Activated T-cell treated with anti-CD3 and anti-CD28 coated beads, Interleukin-2, amount 50 U/mL, for 4 hours (primary cell): ENCODE results near the gene PHYKPL. TPM values are rescaled to one million over a fixed set of nuclear protein-coding genes. Genes with fewer than 3 reads are reported as not detected.
"Not testable (repeated sequence)": the region's sequence is repeated elsewhere in the genome, so short reads cannot be mapped to it uniquely, and the experiment has no call there.

Source experiments
- ATAC-seq, 2 donors: fragments of 200-7000 bp; cut with Tn5 transposase; one replicate each; pipeline ENCODE4 v1.10.0; 2021
- DNase-seq: peaks from one replicate; pipeline ENCODE4 v3.0.0-alpha.2; 2020
- H3K27me3 Mint-ChIP-seq: one replicate; pipeline ENCODE4 v1.8.0; 2021; ENCODE audit warnings: low read depth, mixed read lengths
- H3K36me3 Mint-ChIP-seq: one replicate; pipeline ENCODE4 v1.8.0; 2022; ENCODE audit warnings: mixed read lengths; ENCODE audit not compliant: insufficient read depth
- H3K4me1 Mint-ChIP-seq: one replicate; pipeline ENCODE4 v1.8.0; 2021; ENCODE audit warnings: low read depth, mixed read lengths
- H3K4me3 Mint-ChIP-seq: one replicate; pipeline ENCODE4 v1.8.0; 2021; ENCODE audit warnings: mild to moderate bottlenecking, moderate library complexity, mixed read lengths
- H3K9me3 Mint-ChIP-seq: one replicate; pipeline ENCODE4 v1.8.0; 2021; ENCODE audit warnings: mixed read lengths
- total RNA-seq, 3 donors: library from RNA; stranded (reverse); gene quantifications; one replicate each; pipeline ENCODE4 v1.2.1, GENCODE V29; 2021

PHYKPL gene
- total RNA-seq, 3 donors from 2014 or later = 46.7 to 53.2 (median 49.7) TPM

DNA sequence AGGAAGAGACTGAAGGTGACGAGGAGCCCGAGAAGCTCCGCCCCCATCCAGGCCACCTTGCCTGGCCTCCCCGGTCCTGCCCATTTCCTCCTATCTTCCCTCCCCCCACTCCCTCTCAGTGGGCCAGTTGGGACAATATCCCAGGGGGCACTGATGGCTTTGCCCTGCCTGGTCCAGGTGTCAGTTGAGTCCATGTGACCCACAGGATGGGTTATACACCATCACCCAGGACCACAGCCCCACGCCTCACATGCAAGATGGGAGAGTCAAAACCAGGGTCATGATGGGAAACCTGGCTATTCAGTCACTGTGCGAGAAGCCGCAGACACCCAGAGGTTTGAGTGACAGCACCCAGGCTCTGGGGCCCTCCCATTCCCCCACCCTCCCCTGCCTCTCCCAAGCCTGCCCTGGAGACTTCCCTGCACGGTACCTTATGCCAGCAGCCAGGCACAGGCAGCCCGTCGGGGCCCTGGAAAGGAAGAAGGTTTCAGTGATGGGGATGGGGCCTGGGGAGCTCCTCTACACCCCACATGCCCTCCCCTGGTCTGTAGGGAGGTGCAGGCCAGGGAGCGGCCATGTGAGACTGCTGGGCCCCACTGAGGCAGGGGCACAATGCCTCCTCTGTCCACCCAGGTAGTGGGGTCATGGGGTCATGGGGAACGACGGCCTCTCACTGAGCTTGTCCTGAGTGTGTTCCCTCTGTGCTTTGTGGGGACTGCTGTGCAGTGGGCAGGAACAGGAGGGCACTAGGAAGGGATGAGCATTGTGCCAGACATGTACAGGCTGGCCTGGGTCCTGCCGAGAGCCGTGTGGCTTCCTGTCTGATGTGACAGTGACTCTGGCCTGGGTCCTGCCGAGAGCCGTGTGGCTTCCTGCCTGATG lies 6.3 kb upstream of the PHYKPL start:
- Mint-ChIP-seq H3K36me3 (no peaks in the 10 kb centered on the region), H3K4me1 (peaks cover 39% of the 10 kb centered on the region), H3K27me3 (no peaks in the 10 kb centered on the region), H3K9me3 (no peaks in the 10 kb centered on the region), H3K4me3 (no peak overlapping the region)
- ATAC-seq (peak; percentile 14 to 31), DNase-seq (no peak)

DNA sequence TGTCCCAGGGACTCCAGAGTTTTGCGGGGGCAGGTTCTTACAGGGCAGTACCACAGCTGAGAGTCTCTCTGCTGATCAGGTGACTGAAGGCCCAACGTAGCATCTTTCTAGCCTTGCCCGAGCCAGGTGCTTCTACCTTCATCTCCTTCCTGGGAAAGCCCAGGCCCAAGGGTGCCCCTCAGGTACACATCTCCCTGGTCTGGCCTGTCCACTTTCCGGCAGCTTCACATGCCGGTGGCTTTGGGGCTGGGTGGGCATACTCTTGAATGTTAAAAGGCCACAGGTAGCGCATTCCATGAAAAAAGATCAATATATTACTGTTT lies 5.7 kb upstream of the PHYKPL start:
- H3K27me3 Mint-ChIP-seq = no peaks in the 10 kb centered on the region
- peaks cover 42% of the 10 kb centered on the region for H3K4me1 Mint-ChIP-seq
- no peak for ATAC-seq
- H3K4me3 Mint-ChIP-seq = no peak overlapping the region
- H3K9me3 Mint-ChIP-seq = no peaks in the 10 kb centered on the region
- no peak for DNase-seq
- no peaks in the 10 kb centered on the region for H3K36me3 Mint-ChIP-seq

DNA sequence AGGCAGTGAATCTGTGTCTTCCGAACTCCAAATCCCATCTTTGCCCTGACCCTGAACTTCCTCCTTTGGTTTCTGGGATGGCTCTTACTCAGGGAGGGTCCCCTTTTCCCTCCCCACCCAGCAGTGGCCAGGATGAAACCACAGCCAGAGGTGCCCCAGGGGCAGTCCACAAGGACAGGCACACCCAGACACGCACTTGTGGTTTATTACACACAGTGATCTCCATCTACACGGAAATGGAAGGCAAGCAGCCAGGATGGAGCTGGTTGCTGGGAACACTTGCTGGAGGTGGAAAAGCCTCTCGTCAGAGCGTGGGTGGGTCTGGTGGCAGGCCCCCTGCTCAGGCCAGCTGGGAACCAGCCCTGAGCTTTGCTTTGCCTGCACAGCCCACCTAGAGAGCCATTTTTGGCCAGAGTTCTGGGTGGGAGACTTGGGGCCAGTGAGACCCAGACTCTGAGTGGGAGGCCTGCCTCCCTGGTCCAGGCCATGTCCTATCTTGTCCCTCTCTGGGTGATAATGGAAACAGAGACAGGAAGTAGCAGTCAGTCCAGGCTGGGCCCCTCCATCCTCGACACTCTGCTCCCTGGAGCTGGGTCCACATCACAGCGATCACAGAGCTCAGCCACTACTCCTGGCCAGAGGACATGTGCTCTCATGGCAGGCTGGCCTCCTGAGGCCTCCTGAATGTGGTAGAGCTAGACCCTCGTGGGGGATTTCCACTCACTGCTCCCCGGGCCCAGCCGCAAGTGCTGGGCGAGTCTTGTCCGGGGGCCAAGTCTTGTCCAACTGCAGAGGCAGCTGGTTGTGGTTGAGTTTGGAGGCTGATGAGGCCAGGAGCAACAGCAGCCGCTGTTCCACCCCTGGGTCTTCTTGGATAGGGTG lies 5.1 kb upstream of the PHYKPL start:
- no peaks in the 10 kb centered on the region for H3K27me3 Mint-ChIP-seq
- no peaks in the 10 kb centered on the region for H3K36me3 Mint-ChIP-seq
- no peaks in the 10 kb centered on the region for H3K9me3 Mint-ChIP-seq
- peaks cover 42% of the 10 kb centered on the region for H3K4me1 Mint-ChIP-seq
- no peak overlapping the region for H3K4me3 Mint-ChIP-seq
- ATAC-seq = no peak
- DNase-seq = no peak

DNA sequence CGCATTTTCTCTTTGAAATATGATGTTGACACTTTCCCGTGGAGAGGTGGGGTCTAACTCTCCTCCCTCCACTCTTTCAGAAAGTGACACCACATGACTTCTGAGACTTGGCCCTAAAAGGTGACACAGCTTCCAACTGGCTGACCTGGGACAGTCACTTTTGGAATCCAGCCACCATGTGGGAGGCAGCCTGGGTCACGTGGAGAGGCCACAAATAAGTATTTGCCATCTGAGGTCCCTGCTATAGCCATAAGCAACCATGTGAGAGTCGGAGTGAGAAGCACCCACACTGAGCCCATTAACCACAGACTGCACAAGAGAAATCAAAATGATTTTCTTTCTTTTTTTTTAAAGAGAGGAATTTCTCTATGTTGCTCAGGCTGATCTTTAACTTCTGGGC lies 4.1 kb upstream of the PHYKPL start:
- DNase-seq (no peak), ATAC-seq (no peak)
- H3K27me3 Mint-ChIP-seq = no peaks in the 10 kb centered on the region
- H3K4me3 Mint-ChIP-seq = no peak overlapping the region
- peaks cover 41% of the 10 kb centered on the region for H3K4me1 Mint-ChIP-seq
- peaks cover 1% of the 10 kb centered on the region for H3K36me3 Mint-ChIP-seq
- H3K9me3 Mint-ChIP-seq = no peaks in the 10 kb centered on the region

DNA sequence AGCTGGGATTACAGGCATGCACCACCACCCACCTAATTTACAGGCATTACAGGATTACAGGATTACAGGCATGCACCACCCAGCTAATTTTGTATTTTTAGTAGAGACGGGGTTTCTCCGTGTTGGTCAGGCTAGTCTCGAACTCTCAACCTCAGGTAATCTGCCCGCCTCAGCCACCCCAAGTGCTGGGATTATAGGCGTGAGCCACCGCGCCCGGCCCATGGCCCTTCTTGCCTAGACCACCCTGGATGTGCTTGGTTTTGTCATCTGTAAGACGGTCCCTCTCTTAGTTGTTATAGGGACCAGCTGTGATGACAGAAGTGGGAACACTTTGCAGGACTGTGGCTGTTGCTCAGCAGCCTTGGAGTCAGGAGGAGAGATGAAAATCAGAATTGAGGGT lies 3.5 kb upstream of the PHYKPL start:
- Mint-ChIP-seq H3K27me3 (no peaks in the 10 kb centered on the region), H3K4me3 (no peak overlapping the region), H3K36me3 (peaks cover 6% of the 10 kb centered on the region), H3K4me1 (peaks cover 45% of the 10 kb centered on the region), H3K9me3 (no peaks in the 10 kb centered on the region)
- no peak for DNase-seq
- no peak for ATAC-seq

DNA sequence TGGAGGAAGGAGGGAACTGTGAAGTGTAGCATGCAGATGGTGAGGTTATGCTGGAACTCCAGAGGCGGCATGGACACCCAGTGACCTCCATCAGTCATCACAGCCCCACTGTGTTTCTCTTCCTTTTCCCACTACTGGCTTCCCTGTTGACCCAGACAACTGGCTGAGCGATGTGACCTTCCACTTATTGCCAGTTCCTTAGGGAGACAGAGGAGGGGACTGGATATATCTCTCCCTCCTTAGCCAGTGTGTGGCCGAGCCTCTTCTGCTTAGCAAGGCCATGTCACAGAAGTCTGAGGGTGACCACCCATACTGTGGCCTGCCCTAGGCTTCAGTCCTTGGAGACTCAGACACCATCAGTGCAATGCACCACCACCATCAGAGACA lies 3.0 kb upstream of the PHYKPL start:
- ATAC-seq = no peak
- Mint-ChIP-seq H3K4me1 (peaks cover 45% of the 10 kb centered on the region), H3K4me3 (no peak overlapping the region), H3K36me3 (peaks cover 11% of the 10 kb centered on the region), H3K9me3 (no peaks in the 10 kb centered on the region), H3K27me3 (no peaks in the 10 kb centered on the region)
- DNase-seq = no peak

DNA sequence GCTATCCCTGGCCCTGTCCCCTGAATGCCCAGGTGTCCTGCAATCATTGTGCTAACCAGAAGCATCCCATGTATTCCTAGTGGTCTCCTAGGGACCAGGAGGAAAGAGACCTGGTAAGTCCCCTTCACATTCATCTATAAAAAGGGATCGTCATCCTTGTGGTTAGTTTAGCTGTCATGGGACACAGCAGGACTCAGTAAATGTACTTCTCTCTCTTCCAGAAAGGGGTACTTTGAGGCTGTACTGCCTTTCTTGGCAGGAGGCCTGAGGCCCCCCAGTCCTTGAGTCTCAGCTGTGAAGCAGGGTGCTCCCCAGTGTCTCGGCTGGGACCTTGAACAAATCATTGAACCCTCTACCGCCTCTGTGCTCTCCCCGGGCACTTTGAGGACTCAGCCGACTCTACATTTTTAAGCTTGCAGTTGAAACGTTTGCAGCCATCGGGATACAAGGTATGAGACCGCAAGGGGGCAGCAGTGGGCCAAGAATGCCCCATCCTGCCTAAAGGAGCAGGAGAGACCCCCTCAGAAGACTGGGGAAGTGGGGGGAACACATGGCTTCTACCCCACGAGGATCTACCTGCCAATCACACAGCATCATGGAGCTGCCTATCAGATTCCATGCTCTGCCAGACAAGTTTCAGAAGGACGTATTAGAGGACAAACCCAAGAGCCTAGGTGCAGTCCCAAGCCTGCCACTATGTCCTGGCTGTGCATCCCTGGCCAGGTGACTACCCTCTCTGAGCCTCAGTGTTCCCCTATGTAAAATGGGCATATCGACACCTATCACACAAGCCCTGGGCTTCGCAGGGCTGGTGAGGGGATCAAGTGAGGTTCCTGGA lies 2.4 kb upstream of the PHYKPL start:
- H3K4me3 Mint-ChIP-seq = no peak overlapping the region
- H3K9me3 Mint-ChIP-seq = no peaks in the 10 kb centered on the region
- no peaks in the 10 kb centered on the region for H3K27me3 Mint-ChIP-seq
- DNase-seq (peak; percentile 77), ATAC-seq (no peak)
- H3K4me1 Mint-ChIP-seq = peaks cover 47% of the 10 kb centered on the region
- peaks cover 14% of the 10 kb centered on the region for H3K36me3 Mint-ChIP-seq

DNA sequence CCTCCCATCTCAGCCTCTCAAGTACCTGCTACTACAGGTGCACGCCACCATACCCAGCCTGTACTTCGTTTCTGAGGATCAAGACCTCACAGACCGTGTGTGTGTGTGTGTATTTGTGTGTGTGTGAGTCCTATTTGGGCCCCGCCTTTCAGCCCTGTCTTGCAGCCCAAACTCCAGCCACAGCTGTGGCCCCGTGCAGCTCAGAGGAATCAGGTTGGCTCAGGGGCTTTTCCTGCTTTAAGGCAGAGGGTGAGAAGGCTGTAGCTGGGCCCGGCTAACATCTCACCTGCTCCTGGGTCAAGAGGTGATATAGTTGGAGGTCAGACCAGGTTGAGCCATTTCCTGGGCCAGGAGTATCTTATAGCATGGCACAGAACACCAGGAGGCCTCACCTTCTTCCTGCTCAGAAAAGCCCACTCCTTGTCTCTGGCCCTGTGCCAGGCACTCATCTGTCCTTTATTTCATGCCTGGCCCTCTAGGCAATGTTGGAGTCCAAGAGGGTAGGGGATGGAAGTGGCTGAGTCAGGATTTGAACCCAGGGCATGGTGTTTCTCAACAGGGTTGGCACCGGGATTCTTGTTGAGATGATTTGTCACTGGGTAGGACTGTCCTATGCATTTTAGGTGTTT lies 1.6 kb upstream of the PHYKPL start:
- DNase-seq = no peak
- peaks cover 50% of the 10 kb centered on the region for H3K4me1 Mint-ChIP-seq
- H3K4me3 Mint-ChIP-seq = no peak overlapping the region
- H3K27me3 Mint-ChIP-seq = no peaks in the 10 kb centered on the region
- no peak for ATAC-seq
- H3K9me3 Mint-ChIP-seq = no peaks in the 10 kb centered on the region
- H3K36me3 Mint-ChIP-seq = peaks cover 20% of the 10 kb centered on the region

DNA sequence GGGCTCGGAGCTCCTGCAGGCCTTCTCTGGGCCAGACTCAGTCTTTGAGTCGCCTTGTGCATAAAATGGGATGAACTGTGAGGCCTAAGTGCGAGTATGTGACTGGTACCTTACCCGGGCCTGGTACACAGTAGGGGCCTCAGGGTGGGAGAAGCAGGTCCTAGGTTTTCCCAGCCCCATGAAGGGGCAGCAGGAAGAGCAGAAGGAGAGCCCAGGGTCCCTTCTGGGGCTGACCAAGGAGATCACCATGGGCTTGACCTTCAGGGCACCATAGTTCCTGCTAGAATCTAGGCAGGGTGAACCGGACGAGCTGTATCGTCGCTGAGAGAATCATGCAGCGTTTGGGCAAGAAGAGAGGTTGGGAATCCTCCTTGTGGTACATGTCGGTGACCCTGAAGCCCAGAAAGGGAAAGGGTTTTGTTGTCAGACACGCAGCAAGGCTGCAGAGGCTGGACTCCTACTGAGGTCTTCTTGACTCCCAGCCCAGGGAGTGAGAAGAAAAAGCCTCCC lies 373 bp upstream of the PHYKPL start:
- DNase-seq = no peak
- ATAC-seq = no peak
- Mint-ChIP-seq H3K4me3 (peak overlapping the region; percentile 73), H3K36me3 (peaks cover 27% of the 10 kb centered on the region), H3K27me3 (no peaks in the 10 kb centered on the region), H3K9me3 (no peaks in the 10 kb centered on the region), H3K4me1 (peaks cover 51% of the 10 kb centered on the region)

DNA sequence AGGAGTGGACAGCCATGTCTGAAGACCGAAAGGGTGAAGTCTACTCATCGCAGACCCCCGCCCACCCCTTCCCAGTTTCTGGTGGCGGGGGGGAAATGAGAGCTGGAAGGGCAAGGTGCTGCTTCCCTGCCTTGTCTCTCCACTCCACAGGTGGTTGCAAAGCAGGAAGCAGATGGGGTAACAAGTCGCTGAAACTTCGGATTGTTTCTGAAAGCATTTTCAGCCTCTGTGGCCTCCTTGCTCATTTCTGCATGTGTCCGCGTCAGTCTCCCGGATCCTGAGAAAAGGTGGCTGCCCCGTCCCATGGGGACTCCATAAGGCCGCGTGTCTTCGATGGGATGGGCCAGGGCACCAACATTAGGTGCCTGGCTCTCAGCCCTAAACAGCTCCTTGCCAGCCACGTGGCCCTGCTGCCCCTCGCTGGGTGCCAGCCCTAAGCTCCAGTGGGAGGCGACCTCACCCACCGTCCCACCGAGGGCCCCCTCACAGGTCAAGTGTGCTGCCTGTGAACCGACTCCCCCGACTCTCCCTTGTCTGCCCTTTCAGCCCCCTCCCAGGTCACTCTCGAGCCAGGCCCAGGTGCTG lies 971 bp downstream of the PHYKPL start:
- Mint-ChIP-seq H3K9me3 (no peaks in the 10 kb centered on the region), H3K36me3 (peaks cover 41% of the 10 kb centered on the region), H3K4me3 (peak overlapping the region; percentile 91), H3K27me3 (no peaks in the 10 kb centered on the region), H3K4me1 (peaks cover 57% of the 10 kb centered on the region)
- no peak for DNase-seq
- no peak for ATAC-seq

DNA sequence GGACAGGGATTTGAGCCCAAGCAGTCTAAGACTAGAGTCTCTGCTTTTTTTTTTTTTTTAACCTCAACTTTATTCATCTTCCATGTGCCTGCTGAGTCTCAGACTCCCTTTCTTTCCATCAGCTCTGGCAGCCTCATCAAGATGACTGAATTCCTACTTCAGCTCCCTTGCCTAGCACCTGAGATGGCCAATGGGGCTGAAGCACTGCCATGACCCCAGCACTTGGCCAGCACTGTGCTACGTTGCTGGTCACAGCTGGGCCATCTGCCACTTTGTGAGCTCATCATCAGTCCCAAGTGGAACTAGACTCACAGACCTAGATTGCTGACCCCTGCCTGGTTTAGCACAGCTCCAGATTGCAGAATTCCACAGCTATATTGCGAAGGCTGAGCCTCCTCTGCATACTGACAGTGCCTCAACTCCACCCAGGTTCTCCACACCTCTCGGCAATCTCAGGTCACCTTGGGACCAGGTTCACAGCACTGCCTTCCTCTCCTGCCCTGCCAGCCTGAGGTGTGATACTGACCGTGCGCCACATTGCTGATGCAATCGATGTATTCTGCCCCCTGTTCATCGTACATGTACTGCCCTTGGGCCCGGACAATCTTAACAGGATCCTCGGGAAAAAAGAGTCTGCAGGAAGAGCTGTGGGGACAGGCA lies 1.6 kb downstream of the PHYKPL start:
- peaks cover 54% of the 10 kb centered on the region for H3K4me1 Mint-ChIP-seq
- ATAC-seq (no peak), DNase-seq (no peak)
- no peaks in the 10 kb centered on the region for H3K9me3 Mint-ChIP-seq
- H3K4me3 Mint-ChIP-seq = peak overlapping the region; percentile 91
- H3K36me3 Mint-ChIP-seq = peaks cover 45% of the 10 kb centered on the region
- H3K27me3 Mint-ChIP-seq = no peaks in the 10 kb centered on the region

DNA sequence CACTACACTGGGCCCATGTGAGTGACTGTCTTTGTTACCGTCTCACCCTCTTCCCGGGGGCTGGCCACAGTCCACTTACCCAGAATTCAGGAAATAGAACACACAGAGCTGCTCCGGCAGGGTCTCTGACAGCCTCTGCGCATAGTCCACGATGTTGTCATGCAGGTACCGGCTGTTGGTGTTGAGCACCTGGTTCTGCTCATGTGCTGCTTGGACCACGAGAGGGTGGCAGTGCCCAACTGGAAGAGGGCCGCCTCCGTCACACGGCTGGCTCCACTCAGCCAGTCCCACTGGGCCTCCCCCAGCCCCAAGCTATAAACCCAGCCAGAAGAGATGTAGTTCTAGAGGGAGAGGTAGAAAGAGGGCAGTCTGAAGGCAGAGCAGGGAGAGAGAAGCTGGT lies 2.7 kb downstream of the PHYKPL start:
- H3K4me3 Mint-ChIP-seq = peak overlapping the region; percentile 69
- no peak for DNase-seq
- no peaks in the 10 kb centered on the region for H3K9me3 Mint-ChIP-seq
- H3K27me3 Mint-ChIP-seq = no peaks in the 10 kb centered on the region
- ATAC-seq = no peak
- peaks cover 51% of the 10 kb centered on the region for H3K4me1 Mint-ChIP-seq
- peaks cover 53% of the 10 kb centered on the region for H3K36me3 Mint-ChIP-seq

DNA sequence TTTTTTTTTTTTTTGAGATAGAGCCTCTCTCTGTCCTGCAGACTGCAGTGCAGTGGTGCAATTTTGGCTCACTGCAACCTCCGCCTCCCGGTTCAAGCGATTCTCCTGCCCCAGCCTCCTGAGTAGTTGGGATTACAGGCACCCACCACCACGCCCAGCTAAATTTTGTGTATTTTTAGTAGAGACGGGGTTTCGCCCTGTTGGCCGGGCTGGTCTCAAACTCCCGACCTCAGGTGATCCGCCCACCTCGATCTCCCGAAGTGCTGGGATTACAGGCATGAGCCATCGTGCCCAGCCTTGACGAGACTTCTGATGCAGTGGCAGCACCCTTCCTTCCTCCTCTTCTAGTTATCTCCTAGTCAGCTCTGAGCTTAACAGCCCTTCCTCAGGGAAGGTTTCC lies 3.5 kb downstream of the PHYKPL start:
- ATAC-seq, DNase-seq, H3K27me3 Mint-ChIP-seq, H3K9me3 Mint-ChIP-seq: not testable (repeated sequence)
- Mint-ChIP-seq H3K4me1 (peaks cover 48% of the 10 kb centered on the region), H3K36me3 (peaks cover 54% of the 10 kb centered on the region), H3K4me3 (peak overlapping the region; percentile 51)
